Fibroblast of peridontal ligament (primary cell): ENCODE measurements around the gene APBB1.

Experiments used
- DNase-seq: peaks from one replicate; pipeline ENCODE4 v3.0.0-alpha.2; 2010; ENCODE audit errors: extremely low read depth

APBB1 gene

GRCh38 chr11:6351782-6352382, 67.0 kb downstream of the APBB1 start:
- DNase-seq: no peak

GRCh38 chr11:6350486-6350885, 68.4 kb downstream of the APBB1 start:
- no peak for DNase-seq

- DNase-seq: no peak
Measured at GRCh38 chr11:6350043-6350442, 68.9 kb downstream of the APBB1 start.

- DNase-seq: no peak
Measured at GRCh38 chr11:6345366-6345765, 73.5 kb downstream of the APBB1 start.
